SK-N-SH (cell line): ENCODE results near the gene KCNJ18.
"Not testable (repeated sequence)": the region's sequence is repeated elsewhere in the genome, so short reads cannot be mapped to it uniquely, and the experiment has no call there.

Source experiments
- EZH2phosphoT487 ChIP-seq: fragments of 200-600 bp; sonication (generic); IDR thresholded peaks from 2 replicates; pipeline ENCODE4 v1.6.1; 2017; ENCODE audit warnings: low read depth, mixed run types, mild to moderate bottlenecking, antibody characterized with exemption, moderate library complexity, borderline replicate concordance
- FOXM1 ChIP-seq: IDR thresholded peaks from 2 replicates; pipeline ENCODE4 v1.4.0; 2012; ENCODE audit warnings: low read depth, mild to moderate bottlenecking
- TF ChIP-seq, protein P1 (sequence below): fragments of 200-600 bp; sonication (generic); IDR thresholded peaks from 2 replicates; pipeline ENCODE4 v1.6.1; 2017; ENCODE audit warnings: antibody characterized with exemption, mild to moderate bottlenecking, moderate library complexity

DNA sequence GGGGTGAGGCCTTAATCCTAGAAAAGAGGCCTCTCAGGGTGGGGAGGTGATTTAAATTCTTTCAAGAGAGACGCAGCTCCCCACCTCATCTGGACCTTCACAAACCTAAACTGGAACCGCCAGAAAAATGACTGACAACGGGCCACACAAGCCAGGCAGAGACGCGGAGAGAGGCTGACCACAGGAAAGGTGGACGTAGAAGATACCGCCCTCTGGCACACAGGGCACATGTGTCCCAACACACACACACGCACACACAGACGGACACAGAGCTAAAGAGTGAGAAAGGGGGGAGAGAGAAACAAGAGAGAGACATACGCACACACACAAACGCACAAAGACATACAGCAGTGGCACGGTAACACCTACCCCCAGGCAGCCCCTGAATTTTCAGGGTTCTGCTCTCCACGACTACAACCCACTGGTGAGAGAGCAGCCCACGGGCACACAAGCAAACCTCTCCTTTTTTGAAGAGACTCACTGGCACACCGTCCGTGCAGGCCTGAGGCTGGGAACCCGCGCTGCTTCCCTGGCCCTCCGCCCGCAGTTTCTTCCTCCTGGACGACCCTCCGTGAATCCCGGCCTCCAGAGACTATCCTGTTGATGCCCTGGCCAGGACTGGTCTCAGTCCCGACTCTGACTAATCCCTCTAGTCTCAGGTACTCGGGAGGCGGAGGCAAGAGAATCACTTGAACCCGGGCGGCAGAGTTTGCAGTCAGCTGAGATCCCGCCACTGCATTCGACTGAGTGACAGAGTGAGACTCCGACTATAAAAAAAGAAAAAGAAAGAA is 18.7 kb upstream of the KCNJ18 start:
- TF ChIP-seq FOXM1, EZH2phosphoT487: not testable (repeated sequence)
- TF ChIP-seq, protein P1, sequence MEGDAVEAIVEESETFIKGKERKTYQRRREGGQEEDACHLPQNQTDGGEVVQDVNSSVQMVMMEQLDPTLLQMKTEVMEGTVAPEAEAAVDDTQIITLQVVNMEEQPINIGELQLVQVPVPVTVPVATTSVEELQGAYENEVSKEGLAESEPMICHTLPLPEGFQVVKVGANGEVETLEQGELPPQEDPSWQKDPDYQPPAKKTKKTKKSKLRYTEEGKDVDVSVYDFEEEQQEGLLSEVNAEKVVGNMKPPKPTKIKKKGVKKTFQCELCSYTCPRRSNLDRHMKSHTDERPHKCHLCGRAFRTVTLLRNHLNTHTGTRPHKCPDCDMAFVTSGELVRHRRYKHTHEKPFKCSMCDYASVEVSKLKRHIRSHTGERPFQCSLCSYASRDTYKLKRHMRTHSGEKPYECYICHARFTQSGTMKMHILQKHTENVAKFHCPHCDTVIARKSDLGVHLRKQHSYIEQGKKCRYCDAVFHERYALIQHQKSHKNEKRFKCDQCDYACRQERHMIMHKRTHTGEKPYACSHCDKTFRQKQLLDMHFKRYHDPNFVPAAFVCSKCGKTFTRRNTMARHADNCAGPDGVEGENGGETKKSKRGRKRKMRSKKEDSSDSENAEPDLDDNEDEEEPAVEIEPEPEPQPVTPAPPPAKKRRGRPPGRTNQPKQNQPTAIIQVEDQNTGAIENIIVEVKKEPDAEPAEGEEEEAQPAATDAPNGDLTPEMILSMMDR: not testable (repeated sequence)
